Cardiac muscle cell (in vitro differentiated cells and primary cell): Measurements from ENCODE around the gene SPRR1B. TPM values are rescaled to one million over a fixed set of nuclear protein-coding genes. Genes with fewer than 3 reads are reported as not detected.

Source experiments
- DNase-seq, 2 donors: peaks; one replicate each; pipeline versions ENCODE4 v3.0.0 to v3.0.0-alpha.2; 2010 to 2017; ENCODE audit warnings: low read depth in 1 of 2, low spot score in 1 of 2
- H3K27ac ChIP-seq: fragments of 200-600 bp; sonication (generic); 2 replicates; pipeline ENCODE4 v1.5.1; 2016
- H3K27me3 ChIP-seq: fragments of 200-600 bp; sonication (generic); 2 replicates; pipeline ENCODE4 v1.6.0; 2016; ENCODE audit warnings: control low read depth
- H3K36me3 ChIP-seq: fragments of 200-600 bp; sonication (generic); 2 replicates; pipeline ENCODE4 v1.5.1; 2016; ENCODE audit warnings: control low read depth
- H3K4me1 ChIP-seq: fragments of 200-600 bp; sonication (generic); 2 replicates; pipeline ENCODE4 v1.8.1; 2017; ENCODE audit warnings: low read depth, mild to moderate bottlenecking, mixed run types
- H3K4me3 ChIP-seq: fragments of 200-600 bp; sonication (generic); 2 replicates; pipeline ENCODE4 v1.5.1; 2016; ENCODE audit warnings: mild to moderate bottlenecking
- H3K9me3 ChIP-seq: fragments of 200-600 bp; sonication (generic); 2 replicates; pipeline ENCODE4 v1.5.1; 2017; ENCODE audit warnings: low read depth, mild to moderate bottlenecking, control low read depth
- polyA plus RNA-seq: library from polyadenylated mRNA; unstranded; fragments of >200 nt; fragmentation: Nextera tagmentation; extraction: Ambion mirVana; gene quantifications from 2 replicates; pipeline ENCODE4 v1.2.1, GENCODE V29; 2016
- total RNA-seq: library from RNA; depleted of rRNA; stranded (reverse); fragments of >200 nt; gene quantifications from 2 replicates; pipeline ENCODE4 v1.2.3, GENCODE V29; 2016
- TF ChIP-seq, protein P1 (sequence below): IDR thresholded peaks from 2 replicates; pipeline ENCODE4 v1.5.1; 2012; ENCODE audit warnings: low read depth, mild to moderate bottlenecking, low read length

The SPRR1B gene
- total and polyA plus RNA-seq, 2 experiments from 2014 or later = not detected

- peak in 1 of 2 donors; percentile 2 for DNase-seq
- TF ChIP-seq, protein P1, sequence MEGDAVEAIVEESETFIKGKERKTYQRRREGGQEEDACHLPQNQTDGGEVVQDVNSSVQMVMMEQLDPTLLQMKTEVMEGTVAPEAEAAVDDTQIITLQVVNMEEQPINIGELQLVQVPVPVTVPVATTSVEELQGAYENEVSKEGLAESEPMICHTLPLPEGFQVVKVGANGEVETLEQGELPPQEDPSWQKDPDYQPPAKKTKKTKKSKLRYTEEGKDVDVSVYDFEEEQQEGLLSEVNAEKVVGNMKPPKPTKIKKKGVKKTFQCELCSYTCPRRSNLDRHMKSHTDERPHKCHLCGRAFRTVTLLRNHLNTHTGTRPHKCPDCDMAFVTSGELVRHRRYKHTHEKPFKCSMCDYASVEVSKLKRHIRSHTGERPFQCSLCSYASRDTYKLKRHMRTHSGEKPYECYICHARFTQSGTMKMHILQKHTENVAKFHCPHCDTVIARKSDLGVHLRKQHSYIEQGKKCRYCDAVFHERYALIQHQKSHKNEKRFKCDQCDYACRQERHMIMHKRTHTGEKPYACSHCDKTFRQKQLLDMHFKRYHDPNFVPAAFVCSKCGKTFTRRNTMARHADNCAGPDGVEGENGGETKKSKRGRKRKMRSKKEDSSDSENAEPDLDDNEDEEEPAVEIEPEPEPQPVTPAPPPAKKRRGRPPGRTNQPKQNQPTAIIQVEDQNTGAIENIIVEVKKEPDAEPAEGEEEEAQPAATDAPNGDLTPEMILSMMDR = no peak
- H3K36me3 ChIP-seq = no peaks in the 10 kb centered on the region
- no peaks in the 10 kb centered on the region for H3K4me1 ChIP-seq
- H3K27ac ChIP-seq = no peak overlapping the region
- no peaks in the 10 kb centered on the region for H3K27me3 ChIP-seq
- H3K9me3 ChIP-seq = no peaks in the 10 kb centered on the region
- no peak overlapping the region for H3K4me3 ChIP-seq
Observed at GRCh38 chr1:153058826-153059784, 28.1 kb downstream of the SPRR1B start.

GRCh38 chr1:153070243-153070642, 39.2 kb downstream of the SPRR1B start:
- no peaks in the 10 kb centered on the region for H3K36me3 ChIP-seq
- DNase-seq = no peak
- no peak overlapping the region for H3K4me3 ChIP-seq
- H3K4me1 ChIP-seq = no peaks in the 10 kb centered on the region
- no peaks in the 10 kb centered on the region for H3K27me3 ChIP-seq
- TF ChIP-seq, protein P1 = no peak
- H3K9me3 ChIP-seq = no peaks in the 10 kb centered on the region
- H3K27ac ChIP-seq = no peak overlapping the region

GRCh38 chr1:153071511-153071910, 40.5 kb downstream of the SPRR1B start, which contains the start of gene SPRR2B:
TSS of gene SPRR2B (minus strand) at chr1:153071611. CDS start at chr1:153070839, 772 bp downstream.
- H3K27ac ChIP-seq = no peak within 1 kb of the TSS
- TF ChIP-seq, protein P1 = no peak
- DNase-seq = no peak
- no peak within 1 kb of the TSS for H3K4me3 ChIP-seq
- H3K4me1 ChIP-seq = no peaks in the 10 kb centered on the region
- H3K27me3 ChIP-seq = no peaks in the 10 kb centered on the region
- no peaks in the 10 kb centered on the region for H3K9me3 ChIP-seq
- no peaks in the 10 kb centered on the region for H3K36me3 ChIP-seq

- H3K4me3 ChIP-seq = no peak overlapping the region
- TF ChIP-seq, protein P1 = no peak
- DNase-seq = no peak
- H3K9me3 ChIP-seq = no peaks in the 10 kb centered on the region
- no peaks in the 10 kb centered on the region for H3K4me1 ChIP-seq
- no peak overlapping the region for H3K27ac ChIP-seq
- no peaks in the 10 kb centered on the region for H3K36me3 ChIP-seq
- H3K27me3 ChIP-seq = no peaks in the 10 kb centered on the region
Observed at GRCh38 chr1:153072806-153073726, 42.1 kb downstream of the SPRR1B start.

DNA sequence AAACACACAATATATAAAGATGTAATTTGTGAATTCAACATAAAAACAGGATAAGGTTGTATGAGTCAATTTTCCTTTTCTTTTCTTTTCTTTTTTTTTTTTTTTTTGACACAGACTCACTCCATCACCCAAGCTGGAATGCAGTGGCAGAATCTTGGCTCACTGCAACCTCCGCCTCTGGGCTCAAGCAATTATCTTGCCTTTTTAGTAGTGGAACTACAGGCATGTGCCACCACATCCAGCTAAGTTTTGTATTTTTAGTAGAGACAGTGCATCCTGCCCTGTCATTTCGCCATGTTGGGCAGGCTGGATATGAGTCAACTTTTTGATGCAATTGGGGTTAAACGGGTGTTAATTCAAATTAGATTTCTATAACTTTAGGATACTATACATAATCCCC, 50.7 kb downstream of the SPRR1B start:
- Histone ChIP-seq H3K27ac (no peak overlapping the region), H3K27me3 (no peaks in the 10 kb centered on the region), H3K9me3 (no peaks in the 10 kb centered on the region), H3K4me3 (no peak overlapping the region), H3K36me3 (no peaks in the 10 kb centered on the region), H3K4me1 (no peaks in the 10 kb centered on the region)
- DNase-seq = no peak
- TF ChIP-seq, protein P1 = no peak
